Coronary artery (tissue), 2 donors: ENCODE data around the gene RPL38.

Experiments used
- DNase-seq: peaks from one replicate; pipeline ENCODE4 v3.0.0-alpha.2; 2017; ENCODE audit warnings: low spot score
- H3K27ac ChIP-seq, 2 donors: fragments of 200-600 bp; sonication (generic); one replicate each; pipeline ENCODE4 v1.5.1; 2016 to 2019
- H3K4me3 ChIP-seq: fragments of 200-600 bp; sonication (generic); 2 replicates; pipeline ENCODE4 v1.5.1; 2016; ENCODE audit warnings: mild to moderate bottlenecking, moderate library complexity
- CTCF ChIP-seq: fragments of 200-600 bp; sonication (generic); IDR thresholded peaks from one replicate; pipeline ENCODE4 v1.5.1; 2019; ENCODE audit warnings: antibody characterized with exemption

Gene RPL38

DNA sequence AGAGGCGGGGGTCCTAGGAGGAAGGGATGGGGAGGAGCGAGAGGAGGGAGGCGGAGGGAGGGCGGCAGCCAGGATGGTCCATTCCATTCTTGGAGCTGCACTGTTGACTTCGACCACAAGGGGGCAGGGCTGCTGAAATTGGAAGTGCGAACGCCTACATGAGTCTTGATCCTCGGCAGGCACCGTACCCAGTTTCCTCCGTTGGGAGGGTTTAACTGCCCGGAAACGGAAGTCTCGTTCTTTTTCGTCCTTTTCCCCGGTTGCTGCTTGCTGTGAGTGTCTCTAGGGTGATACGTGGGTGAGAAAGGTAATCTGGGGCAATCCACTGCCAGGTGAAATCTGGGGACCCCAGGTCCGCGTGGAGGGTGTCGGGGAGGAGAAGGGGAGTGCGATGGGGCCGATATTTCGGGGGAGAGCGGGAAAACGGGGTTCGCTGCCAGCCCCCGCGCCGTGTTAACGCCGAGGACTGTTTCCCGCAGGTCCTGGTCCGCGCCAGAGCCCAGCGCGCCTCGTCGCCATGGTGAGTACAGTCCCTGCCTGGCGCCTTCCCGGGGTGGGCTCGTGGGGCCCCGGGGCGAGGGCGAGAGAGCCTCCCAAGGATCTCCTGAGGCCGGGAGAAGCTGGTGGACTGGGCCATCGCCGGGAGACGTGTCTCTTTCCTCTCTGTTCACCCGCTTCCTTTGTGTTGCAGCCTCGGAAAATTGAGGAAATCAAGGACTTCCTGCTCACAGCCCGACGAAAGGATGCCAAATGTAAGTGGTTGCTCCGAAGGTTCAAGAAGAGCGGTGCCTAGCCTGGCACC lies at the start of gene RPL38:
Gene RPL38, plus strand, starts transcription at position 240 of the 802 bp plus-strand sequence. Its CDS starts 278 bp downstream, at position 518.
- TF ChIP-seq CTCF = peak; percentile 89
- peak within 1 kb of the TSS; percentile 74 for H3K4me3 ChIP-seq
- peak; percentile 94 for DNase-seq
- peak within 1 kb of the TSS; percentile 67 to 75 for H3K27ac ChIP-seq

- no peak for TF ChIP-seq CTCF
- DNase-seq = peak; percentile 35
- Histone ChIP-seq H3K27ac (no peak overlapping the region), H3K4me3 (no peak overlapping the region)
These were observed 49.6 kb upstream of the RPL38 start for GRCh38 chr17:74153821-74154430.

GRCh38 chr17:74156878-74157277 lies 46.6 kb upstream of the RPL38 start:
- no peak for DNase-seq
- Histone ChIP-seq H3K4me3 (no peak overlapping the region), H3K27ac (no peak overlapping the region)
- no peak for TF ChIP-seq CTCF

DNA sequence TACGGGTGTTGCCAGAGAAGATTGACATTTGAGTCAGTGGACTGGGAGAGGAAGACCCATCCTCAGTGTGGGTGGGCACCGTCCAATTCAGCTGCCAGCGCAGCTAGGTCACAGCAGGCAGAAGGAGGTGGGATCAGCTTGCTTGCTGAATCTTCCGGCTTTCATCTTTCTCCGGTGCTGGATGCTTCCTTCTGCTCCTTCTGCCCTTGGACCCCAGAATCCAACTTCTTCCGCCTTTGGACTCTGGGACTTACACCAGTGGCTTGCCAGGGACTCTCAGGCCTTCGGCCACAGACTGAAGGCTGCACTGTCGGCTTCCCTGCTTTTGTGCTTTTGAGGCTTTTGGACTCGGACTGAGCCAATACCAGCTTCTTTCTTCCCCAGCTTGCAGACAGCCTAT lies 46.1 kb upstream of the RPL38 start:
- no peak overlapping the region for H3K4me3 ChIP-seq
- no peak for TF ChIP-seq CTCF
- DNase-seq = no peak
- H3K27ac ChIP-seq = no peak overlapping the region

DNA sequence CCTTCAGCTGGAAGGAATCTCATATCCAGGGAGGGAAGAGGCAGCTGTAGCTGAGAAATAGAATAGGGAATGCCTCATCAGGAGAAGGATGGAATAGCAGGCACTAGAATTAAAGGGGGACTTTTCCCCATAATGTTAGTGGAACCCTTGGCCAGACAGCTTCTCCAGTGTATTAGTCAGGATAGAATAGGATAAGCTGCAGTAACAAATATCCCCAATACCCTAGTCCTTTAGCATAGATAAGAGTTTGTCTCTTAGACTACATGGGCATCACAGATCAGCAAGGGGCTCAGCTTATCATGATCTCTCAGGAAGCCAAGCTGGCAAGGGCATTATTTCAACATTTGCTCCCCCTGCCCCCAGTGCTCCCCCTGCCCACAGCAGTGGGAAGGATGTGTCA lies 44.7 kb upstream of the RPL38 start:
- no peak for DNase-seq
- no peak for TF ChIP-seq CTCF
- Histone ChIP-seq H3K27ac (no peak overlapping the region), H3K4me3 (no peak overlapping the region)

- H3K4me3 ChIP-seq = no peak overlapping the region
- TF ChIP-seq CTCF = no peak
- DNase-seq = no peak
These were observed 44.1 kb upstream of the RPL38 start for GRCh38 chr17:74159226-74159840.

More at GRCh38 chr17:74159226-74159840, 44.1 kb upstream of the RPL38 start:
- H3K27ac ChIP-seq = no peak overlapping the region
